ENCODE measurements around the gene STRN3. TPM values are rescaled to one million over a fixed set of nuclear protein-coding genes. Genes with fewer than 3 reads are reported as not detected.

Gene STRN3
- total and polyA plus RNA-seq, 9 donors = 11.5 to 43.0 (median 32.4) TPM

DNA sequence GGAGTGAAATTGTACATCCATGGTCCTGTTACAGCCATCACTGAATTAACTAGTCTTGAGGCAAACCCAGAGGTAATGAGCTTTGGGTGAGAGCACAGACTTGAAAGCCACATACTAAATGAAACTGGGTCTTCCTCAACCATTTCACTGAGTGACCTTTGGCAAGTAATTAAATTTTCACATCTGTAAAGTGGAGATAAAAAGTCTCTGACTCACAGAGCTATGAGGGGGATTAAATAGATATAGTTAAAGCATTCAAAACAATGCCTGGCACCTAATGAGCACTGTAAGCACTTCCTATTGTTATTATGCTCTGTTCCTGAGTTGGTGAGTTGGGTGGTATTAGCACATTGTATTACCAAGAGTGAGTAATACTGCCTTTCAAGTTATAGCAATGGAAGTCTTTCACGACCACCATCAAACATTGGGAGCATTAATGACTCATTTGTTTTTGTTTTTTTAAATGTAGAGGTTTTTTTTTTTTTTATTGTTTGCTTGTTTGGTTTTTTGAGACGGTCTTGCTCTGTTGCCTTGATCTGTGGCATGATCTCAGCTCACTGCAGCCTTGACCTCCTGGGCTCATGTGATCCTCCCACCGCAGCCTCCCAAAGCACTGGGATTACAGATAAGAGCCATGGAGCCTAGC, 12.5 kb upstream of the STRN3 start:
- no peak overlapping the region for H3K27ac ChIP-seq
- 11 to 26% (median 19%) methylated on average over 3 of the region's 3 CpGs for WGBS, 3 donors
- no peak for DNase-seq
- no peaks in the 10 kb centered on the region for H3K36me3 ChIP-seq
- peaks cover 3% of the 10 kb centered on the region for H3K4me1 ChIP-seq (ENCODE audit: insufficient read depth)
- intact Hi-C loops (cut with DNase I) = no loop called here
- no peaks in the 10 kb centered on the region for H3K9me3 ChIP-seq
- H3K4me3 ChIP-seq = no peak overlapping the region
- H3K27me3 ChIP-seq = no peaks in the 10 kb centered on the region
- TF ChIP-seq EP300 (IDR thresholded peaks at IDR 0.05) = no peak
- no peak for TF ChIP-seq POLR2A (IDR thresholded peaks at IDR 0.05)
- no peak for TF ChIP-seq CTCF (IDR thresholded peaks at IDR 0.05)

GRCh38 chr14:31037709-31038221, 11.6 kb upstream of the STRN3 start:
- TF ChIP-seq CTCF (IDR thresholded peaks at IDR 0.05) (no peak), POLR2A (IDR thresholded peaks at IDR 0.05) (no peak), EP300 (IDR thresholded peaks at IDR 0.05) (no peak)
- no peak for DNase-seq
- H3K4me3 ChIP-seq = no peak overlapping the region
- no peaks in the 10 kb centered on the region for H3K36me3 ChIP-seq
- H3K4me1 ChIP-seq (ENCODE audit: insufficient read depth) = peaks cover 3% of the 10 kb centered on the region
- WGBS, 3 donors = 23 to 45% (median 37%) methylated on average over 1 of the region's 1 CpG
- no peaks in the 10 kb centered on the region for H3K27me3 ChIP-seq
- H3K27ac ChIP-seq = no peak overlapping the region
- H3K9me3 ChIP-seq = no peaks in the 10 kb centered on the region
- intact Hi-C loops (cut with DNase I) = no loop called here

- WGBS, 3 donors = 97 to 100% (median 99%) methylated on average over 4 of the region's 4 CpGs
- intact Hi-C loops (cut with DNase I) = no loop called here
- no peaks in the 10 kb centered on the region for H3K36me3 ChIP-seq
- no peak overlapping the region for H3K27ac ChIP-seq
- H3K9me3 ChIP-seq = no peaks in the 10 kb centered on the region
- H3K27me3 ChIP-seq = no peaks in the 10 kb centered on the region
- H3K4me1 ChIP-seq (ENCODE audit: insufficient read depth) = peaks cover 3% of the 10 kb centered on the region
- TF ChIP-seq EP300 (IDR thresholded peaks at IDR 0.05) = no peak
- no peak for TF ChIP-seq CTCF (IDR thresholded peaks at IDR 0.05)
- TF ChIP-seq POLR2A (IDR thresholded peaks at IDR 0.05) = no peak
- no peak for DNase-seq
- no peak overlapping the region for H3K4me3 ChIP-seq
These were observed 10.4 kb upstream of the STRN3 start for GRCh38 chr14:31036552-31036951.

GRCh38 chr14:31030469-31030868, 4.3 kb upstream of the STRN3 start:
- H3K36me3 ChIP-seq = no peaks in the 10 kb centered on the region
- H3K9me3 ChIP-seq = no peaks in the 10 kb centered on the region
- H3K27me3 ChIP-seq = no peaks in the 10 kb centered on the region
- TF ChIP-seq POLR2A (IDR thresholded peaks at IDR 0.05) = no peak
- TF ChIP-seq CTCF (IDR thresholded peaks at IDR 0.05) = no peak
- TF ChIP-seq EP300 (IDR thresholded peaks at IDR 0.05) = no peak
- peaks cover 2% of the 10 kb centered on the region for H3K4me1 ChIP-seq (ENCODE audit: insufficient read depth)
- no peak for DNase-seq
- no peak overlapping the region for H3K4me3 ChIP-seq
- H3K27ac ChIP-seq = no peak overlapping the region
- WGBS, 3 donors = 92 to 94% (median 92%) methylated on average over 5 of the region's 5 CpGs
- intact Hi-C loops (cut with DNase I) = no loop called here
